RKO (cell line): ENCODE data around the gene HSD11B1L.
"Not testable (repeated sequence)": the region's sequence is repeated elsewhere in the genome, so short reads cannot be mapped to it uniquely, and the experiment has no call there.

Source experiments
- DNase-seq: peaks from one replicate; pipeline ENCODE4 v3.0.0-alpha.2; 2016; ENCODE audit warnings: low spot score

Gene HSD11B1L

DNA sequence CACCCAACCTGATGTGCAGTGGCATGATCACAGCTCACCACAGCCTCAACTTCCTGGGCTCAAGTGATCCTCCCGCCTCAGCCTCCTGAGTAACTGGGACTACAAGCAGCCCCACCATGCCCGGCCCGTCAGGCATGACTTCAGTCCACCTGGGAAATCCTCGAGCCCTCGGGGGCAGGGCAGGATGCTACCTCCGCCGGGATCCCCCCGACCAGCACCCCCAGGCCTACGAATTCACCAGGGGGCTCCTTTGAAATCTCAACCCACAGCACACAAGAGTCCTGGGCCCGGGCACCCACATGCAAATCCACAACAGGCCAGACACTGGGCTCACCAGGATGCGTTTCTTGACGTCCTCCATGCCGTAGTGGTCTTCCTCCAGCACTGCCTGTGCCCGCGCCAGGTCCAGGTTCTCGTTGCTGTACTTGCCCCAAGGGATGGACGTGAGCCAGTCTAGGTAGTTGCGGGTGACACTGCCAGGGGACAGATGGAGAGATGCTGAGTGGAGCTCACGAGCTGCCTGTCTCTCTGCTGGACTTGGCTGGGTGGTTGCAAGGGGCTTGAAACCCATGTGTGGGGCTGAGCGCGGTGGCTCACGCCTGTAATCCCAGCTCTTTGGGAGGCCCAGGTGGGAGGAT is 19.7 kb downstream of the HSD11B1L start:
- DNase-seq: no peak

DNA sequence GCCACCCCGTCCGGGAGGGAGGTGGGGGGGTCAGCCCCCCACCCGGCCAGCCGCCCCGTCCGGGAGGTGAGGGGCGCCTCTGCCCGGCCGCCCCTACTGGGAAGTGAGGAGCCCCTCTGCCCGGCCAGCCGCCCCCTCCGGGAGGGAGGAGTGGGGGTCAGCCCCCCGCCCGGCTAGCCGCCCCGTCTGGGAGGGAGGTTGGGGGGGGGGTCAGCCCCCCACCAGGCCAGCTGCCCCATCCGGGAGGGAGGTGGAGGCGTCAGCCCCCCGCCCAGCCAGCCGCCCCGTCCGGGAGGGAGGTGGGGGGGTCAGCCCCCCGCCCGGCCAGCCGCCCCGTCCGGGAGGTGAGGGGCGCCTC is 21.2 kb downstream of the HSD11B1L start:
- DNase-seq: not testable (repeated sequence)

DNA sequence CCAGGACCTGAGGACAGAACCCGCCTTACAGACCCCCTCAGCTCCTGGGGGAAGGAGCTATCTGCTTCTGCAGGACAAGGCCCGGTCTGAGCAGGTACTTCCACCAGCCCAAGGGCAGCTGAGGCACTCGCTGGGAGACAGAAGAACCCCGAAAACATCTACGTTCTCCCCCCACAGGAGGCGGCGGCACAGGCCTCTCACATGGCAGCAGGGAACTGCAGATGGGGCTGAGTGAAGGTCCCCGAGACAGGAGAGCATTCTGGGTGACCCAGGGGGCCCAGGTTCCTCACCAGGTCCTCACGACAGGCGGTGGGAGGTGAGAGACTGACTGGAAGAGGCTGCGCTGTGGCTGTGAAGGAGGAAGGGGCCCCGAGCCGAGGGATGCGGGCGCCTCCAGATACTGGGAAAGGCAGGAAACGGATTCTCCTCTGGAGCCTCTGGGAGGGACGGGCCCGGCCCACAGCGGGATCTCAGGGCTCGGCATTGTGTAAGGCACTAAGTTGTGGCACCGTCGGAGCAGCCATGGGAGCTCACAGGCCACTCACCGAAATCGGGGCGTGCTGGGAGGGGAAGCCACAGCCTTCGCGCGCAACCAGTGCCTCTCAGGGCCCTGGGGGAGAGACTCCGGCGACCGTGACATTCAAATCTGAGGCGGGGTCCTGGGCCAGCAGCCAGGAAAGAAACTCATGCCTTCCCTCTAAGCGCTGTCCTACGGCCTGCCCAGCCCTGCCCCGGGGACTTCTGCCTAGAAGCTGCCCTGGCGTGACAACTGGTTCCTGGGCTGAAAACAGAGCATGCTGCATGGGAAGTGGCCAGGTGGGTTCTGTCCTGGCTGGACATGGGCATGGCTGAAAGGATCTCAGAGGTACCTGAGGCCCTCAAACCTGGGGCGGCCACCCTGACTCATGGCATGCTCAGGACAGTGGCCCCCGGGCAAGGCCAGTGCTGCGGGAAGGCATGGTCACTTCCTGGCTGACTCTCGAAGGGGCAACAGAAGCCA is 23.3 kb downstream of the HSD11B1L start:
- DNase-seq: no peak

DNA sequence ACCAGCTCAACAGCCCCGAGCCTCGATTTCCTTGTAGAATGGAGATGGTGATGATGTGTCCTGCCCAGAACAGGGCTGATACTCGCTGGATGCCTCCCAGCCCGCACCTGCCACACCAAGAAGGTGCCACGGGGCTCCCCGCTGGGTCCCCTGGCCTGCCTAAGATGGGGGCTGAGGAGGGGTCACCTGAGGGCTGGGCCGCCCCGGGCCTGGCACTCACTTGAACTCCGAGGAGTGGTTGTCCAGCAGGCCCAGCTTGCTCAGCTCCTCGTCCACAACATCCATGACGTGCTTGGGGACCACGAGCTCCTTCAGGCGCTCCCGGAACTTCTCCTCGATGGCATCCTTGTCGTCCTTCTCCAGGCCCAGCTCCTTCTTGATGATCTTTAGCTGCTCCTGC is 24.7 kb downstream of the HSD11B1L start:
- DNase-seq: no peak

DNA sequence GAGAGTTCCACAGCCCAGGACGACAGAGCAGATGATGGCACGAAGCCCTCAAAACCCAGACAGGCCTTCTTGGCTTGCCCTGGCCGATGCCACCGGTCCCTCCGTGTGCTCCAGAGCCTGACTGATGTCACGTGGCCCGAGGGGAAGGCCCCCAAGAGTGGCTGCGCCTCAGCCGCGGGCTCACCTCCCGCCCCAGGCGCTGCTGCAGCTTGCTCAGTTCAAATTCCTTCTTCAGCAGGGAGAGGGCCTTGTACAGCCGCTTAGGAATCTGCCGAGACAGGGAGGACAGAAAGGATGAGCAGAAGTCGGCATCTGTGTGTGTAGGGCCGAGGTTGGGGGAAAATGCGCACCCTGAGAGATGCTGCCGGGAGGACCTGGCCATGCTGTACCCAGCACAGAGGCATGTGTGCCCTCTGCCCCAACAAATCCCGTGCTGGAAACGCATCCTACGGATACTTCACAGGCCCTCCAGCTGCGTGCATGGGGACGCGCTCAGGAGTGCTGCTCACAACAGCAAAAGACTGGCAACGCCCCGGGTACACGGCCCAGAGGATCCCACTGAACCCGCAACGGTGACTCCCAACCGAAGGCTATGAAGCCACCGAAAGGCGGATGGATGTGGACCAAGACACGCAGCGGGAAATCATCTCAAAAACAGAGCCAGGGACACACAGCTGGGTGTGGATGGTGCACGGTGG is 26.2 kb downstream of the HSD11B1L start:
- DNase-seq: no peak

DNA sequence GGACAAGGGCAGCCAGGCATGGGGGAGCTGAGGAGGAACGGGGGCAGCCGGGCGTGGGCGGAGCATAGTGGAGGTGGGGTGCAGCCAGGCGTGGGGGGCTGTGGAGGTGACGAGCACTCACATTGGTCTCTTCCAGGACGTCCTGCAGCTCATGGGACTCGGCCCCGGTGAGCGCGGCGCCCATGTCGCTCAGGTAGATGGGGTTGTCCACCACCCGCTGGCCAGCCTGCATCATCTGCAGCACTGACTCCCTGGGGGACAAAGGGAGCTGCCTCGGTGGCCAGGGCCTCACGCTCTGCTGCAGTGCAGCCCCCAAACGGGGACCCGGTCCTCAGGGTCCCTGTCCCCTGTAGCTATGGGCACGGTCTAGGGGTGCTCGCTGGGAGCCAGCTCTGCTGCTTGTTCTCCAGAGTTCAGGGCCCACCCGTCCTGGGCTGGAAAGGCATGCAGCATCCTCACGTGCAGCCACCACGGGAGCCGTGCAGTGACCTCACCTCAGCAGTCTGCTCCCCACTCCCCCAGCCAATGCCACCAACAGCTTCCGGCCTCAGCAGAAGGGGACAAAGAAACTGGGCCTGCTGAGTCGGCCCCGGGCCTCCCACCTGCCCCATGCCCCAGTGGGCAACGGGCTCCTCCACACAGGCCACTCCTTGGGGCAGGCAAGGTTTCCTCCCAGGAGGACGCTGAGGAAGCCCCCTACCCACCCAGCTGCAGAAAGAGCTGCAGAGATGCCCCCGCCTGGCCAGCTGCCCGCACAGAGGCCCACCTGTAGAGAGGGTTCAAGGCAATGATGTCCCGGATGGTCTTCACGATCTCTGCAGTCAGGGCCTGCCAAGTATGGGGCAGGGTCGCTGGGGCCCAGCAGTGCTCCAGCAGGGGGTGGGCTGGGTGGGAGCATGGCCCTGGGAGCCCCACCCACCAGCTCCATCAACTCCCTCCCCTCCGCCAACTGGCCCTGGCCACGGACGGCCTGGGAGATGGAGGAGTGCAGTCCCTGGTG is 27.0 kb downstream of the HSD11B1L start:
- no peak for DNase-seq

DNA sequence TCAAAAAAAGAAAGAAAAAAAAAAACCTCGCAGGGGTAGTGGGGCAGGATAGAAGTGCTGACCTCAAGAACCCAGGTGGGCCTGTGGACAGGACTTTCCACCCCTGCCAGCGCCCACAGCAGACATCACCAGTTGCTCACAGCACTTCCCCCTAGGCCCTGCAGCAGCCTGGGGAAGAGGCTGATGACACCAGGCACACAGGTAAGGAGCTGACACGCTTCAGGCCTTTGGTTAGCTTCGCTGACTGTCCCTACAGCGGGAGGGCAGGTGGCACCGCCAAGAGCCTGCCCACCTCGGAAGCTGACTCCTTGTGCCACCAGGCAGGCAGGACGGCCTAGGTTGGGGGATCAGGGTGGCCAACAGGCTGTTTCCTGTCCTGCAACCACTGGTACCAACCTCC is 30.2 kb downstream of the HSD11B1L start:
- no peak for DNase-seq

DNA sequence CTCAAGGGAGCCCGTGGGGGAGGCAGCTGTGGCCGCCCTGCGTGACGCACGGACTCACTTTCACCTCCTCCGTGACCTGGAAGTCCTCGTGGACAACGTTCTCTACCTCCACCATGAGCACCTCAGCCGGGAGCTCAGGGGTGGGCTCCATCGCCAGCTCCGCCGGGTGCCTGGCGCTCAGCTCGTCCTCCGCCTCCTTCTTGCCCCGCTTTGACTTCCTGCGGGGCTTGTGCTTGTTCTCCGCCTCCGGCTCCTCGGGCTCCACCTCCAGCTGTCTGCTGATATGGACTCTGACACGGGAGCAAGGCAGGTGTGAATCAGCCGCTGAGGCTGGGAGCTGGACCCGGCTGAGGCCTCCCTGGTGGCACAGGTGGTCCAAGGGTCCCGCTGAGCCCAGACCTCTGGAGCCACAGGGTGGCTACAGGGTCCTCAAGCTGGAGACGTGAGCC is 30.9 kb downstream of the HSD11B1L start:
- no peak for DNase-seq

DNA sequence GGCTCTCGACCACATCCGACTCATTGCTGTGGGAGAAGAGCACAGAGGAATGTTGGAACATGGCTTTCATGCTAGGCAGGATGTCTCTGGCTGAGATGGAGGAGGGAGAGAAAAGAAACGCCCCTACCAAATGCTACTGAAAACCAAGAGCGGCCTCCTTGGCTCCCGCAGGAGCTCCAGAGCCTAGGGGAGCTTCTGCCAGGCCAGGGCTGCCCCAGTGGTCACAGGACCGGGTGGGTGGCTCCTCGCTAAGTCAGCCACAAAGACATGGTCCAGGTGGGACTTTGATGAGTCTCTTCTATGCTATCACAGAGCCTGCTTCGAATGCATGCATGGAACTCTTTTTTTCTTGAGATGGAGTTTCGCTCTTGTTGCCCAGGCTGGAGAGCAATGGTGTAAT is 32.4 kb downstream of the HSD11B1L start:
- no peak for DNase-seq

DNA sequence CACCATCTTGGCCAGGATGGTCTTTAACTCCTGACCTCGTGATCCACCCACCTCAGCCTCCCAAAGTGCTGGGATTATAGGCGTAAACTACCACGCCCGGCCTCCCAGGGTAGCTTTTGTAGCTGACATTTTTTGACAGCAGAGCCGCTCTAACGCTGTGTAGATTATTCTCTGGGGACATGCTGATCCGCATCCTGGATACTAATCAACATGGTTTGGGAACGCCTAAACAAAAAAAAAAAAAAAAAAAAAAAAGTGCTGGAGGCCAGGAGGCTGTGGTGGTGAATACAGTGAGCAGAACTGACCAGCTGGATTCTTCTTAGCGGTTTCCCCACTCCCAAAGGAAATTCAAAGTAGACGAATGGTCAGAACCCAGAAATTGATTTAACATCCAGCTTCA is 34.0 kb downstream of the HSD11B1L start:
- DNase-seq: no peak

DNA sequence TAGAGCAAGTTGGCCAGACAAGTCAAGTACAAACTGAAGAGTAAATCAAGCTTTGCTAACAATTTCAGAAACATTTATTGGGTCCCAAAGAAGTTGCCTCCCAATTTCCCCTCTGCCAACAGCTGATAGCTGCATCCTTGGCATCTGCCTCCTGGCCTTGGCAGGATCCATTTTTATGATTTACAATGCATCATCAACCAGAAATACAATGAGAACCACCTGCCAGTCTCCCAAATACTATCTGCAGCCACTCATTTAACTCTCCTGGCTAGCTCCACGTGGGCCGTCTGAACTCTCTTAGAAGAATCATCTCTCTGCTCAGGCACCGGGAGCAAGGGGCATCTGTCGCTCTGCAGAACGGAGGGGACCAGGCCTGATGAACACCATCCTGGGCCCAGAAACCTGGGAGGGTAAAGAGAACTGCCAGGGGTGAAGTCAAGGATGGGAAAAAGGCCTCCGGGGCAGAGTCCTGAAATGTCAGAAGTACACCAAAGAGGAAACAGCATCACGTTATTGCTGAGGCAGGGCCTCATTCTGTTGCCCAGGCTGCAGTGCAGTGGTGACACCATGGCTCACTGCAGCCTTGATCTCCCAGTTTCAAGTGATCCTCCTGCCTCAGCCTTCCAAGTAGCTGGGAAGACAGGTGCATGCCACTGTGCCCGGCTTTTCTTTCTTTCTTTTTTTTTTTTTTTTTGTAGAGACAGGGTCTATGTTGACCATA is 36.5 kb downstream of the HSD11B1L start:
- DNase-seq: no peak

DNA sequence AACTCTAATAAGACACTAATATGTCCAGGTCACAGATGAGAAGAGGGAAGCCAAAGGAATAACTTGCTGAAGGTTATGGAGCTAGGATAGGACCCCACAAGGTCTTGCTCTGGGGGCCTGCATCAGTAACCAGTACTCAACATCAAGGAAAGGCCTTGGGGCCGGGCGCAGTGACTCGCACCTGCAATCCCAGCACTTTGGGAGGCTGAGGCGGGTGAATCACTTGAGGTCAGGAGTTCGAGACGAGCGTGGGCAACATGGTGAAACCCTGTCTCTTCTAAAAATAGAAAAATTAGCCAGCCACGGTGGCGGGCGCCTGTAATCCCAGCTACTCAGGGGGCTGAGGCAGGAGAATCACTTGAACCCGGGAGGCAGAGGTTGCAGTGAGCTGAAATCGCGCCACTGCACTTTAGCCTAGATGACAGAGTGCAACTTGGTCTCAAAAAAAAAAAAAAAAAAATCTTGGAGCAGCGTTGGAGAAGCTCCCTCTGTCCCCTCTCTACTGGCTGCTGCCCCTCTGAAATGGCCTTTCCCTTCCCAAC is 37.3 kb downstream of the HSD11B1L start:
- DNase-seq: peak; percentile 80

DNA sequence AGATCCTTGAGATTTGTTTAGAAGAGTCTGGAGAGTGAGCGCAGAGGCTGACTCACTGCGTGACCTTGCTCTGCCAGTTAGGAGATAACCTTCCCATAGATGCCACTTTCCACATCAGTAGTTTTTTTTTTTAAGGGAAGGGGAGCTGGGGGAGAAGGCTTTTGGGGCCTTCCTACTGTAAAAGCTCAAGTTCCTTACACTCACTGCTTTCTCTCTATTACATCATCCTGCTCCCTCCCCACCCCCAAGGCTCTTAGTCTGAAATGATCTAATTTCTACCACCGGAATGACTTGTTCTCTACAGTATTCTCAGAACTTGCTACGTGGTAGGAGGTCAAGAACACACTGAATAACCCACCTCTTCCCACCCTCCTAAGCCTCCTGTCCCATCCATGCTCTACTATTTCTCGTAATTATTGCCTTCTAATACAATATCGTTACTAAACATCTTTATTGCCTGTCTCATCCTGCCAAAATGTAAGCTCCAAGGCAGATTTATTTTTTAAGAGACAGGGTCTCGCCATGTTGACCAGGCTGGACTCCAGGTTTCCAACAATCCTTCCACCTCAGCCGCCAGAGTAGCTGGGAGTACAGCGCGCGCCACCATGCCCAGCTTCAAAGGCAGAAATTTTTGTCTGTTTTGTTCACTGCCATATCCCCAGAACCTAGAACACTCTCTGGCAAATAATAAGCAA is 37.9 kb downstream of the HSD11B1L start:
- peak; percentile 94 for DNase-seq

DNA sequence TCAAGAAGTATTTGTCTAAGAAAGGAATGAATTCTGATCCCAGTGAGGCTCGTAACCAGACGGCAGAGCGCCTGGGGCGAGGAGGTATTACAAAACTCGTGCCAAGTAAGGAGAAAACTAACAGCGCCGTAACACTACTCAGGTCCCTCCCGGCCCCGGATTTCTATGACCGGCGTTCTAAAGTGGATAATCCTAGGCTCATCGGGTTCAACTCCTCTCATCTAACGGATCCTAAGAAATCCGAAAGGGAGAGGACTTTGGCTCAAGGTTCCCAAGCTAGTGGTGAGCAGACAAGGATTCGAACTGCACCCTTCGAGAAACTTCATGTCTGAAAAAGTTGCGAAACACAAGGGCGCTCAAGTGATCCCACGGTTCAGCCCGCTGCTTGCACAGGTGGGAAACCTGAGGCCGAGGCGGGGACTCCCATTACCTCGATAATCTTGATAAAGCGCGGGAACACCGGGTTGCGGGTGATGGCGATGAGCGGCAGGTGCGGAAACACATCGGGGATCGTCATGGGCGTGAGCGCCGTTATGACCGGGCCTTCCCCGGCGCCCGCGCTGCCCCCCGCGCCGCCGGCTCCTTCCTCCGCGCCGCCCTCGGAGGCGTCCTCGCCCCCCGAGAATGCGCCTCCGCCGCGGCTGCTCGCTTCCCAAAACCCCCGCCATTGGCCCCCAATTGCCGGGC is 38.6 kb downstream of the HSD11B1L start:
- no peak for DNase-seq

DNA sequence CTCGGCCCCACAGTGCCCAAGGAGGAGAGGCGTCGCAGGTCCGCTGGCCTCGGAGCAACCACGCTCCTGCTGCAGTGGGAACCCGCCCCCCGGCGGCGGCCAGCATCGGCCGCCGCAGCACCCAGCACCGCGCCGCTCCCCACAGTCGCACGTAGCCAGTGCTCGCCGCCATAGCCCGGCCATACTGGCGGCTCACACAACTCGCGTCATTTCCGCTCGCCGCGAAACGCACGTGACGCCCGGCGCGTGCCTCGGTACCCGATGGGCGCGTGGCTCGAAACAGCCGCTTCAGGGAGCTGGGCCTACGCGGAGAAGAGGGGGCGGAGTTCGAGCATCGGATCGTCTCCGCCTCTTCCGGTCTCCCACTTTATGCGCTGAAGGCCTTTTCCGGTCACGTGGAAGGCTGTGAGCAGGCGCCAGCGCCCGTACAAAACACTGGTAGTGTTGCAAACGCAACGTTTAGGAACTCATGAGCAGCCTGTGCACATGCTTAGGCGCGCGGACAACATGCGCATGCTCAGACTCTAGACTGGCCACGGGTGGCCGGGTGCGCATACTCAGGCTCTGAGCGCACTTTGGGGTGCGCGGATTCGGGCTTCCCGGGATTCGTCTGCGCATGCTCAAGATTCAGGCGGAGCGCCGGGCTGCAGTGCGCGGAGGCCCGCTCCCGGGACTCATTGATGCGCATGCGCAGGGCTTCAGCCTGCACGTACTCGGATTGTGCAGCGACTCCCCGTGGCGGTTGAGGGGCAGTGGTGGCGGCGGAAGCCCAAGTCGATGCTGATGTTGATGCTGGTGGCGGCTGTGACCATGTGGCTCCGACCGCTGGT is 39.3 kb downstream of the HSD11B1L start, which contains the start of the genes CATSPERD and LONP1:
Gene CATSPERD (plus strand): TSS at position 677 of the 830 bp plus-strand sequence. CDS start 101 bp downstream, at position 778.
Gene LONP1 (minus strand): TSS at position 186 of the 830 bp plus-strand sequence. CDS start 14 bp downstream, at position 172.
- DNase-seq: peak; percentile 97

DNA sequence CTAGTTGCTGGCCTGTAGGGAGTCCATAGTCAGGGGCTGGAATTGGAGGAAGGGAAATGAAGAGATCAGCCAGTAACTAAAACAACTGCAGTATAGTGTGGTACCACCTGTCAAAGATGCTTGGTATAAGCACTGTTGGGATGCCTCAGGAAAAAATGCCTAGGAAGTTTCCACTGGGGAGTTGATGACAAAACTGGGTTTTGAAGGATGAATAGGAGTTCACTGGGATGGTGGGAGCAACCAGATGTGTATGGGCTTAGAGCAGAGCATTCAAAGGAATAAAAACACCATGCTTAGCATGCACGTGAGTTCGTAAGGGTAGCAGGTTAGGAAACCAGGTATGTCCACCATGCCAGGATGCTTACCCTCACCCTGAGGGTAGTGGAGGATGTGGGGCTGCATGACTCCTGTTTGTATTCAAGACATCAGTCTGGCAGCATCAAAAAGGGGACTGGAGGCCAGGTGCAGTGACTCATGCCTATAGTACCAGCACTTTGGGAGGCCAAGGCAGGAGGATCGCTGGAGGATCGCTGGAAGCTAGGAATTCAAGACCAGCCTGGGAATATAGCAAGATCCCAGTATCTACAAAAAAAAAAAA is 46.7 kb downstream of the HSD11B1L start:
- no peak for DNase-seq

DNA sequence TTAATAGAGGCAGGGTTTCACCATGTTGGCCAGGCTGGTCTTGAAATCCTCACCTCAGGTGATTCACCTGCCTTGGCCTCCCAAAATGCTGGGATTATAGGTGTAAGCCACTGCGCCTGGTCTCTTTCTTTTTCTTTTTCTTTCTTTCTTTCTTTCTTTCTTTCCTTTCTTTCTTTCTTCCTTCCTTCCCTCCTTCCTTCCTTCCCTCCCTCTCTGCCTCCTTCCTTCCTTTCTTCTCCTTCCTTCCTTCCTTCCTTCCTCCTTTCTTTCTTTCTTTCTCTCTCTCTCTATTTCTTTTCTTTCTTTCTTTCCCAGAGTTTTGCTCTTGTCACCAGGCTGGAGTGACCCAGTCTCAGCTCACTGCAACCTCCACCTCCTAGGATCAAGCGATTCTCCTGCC is 52.3 kb downstream of the HSD11B1L start:
- not testable (repeated sequence) for DNase-seq
